GM13977 (cell line): ENCODE measurements around the gene KLF18.

Experiments
- DNase-seq: peaks from one replicate; pipeline ENCODE4 v3.0.0; 2012; ENCODE audit warnings: low spot score
- CTCF ChIP-seq: IDR thresholded peaks from 2 replicates; pipeline ENCODE4 v1.5.1; 2012; ENCODE audit warnings: mild to moderate bottlenecking, control low read depth; ENCODE audit not compliant: insufficient read depth; ENCODE audit errors: extremely low read depth, missing control alignments
- in situ Hi-C: fragments of 300-500 bp; cut with MboI; formaldehyde crosslinking; loops from one replicate; pipeline ENCODE4 v1.12.0; 2022; ENCODE audit warnings: low sequenced_read_pairs, low pct_unique_long_range_greater_than_20kb, mixed read lengths, inconsistent platforms; ENCODE audit not compliant: unreplicated experiment

The KLF18 gene

GRCh38 chr1:44157903-44158302 is 16.5 kb upstream of the KLF18 start:
- TF ChIP-seq CTCF, result no peak
- DNase-seq, result no peak
- in situ Hi-C loops, result no loop called here

- TF ChIP-seq CTCF, result no peak
- in situ Hi-C loops, result no loop called here
- no peak for DNase-seq
Observed at GRCh38 chr1:44154049-44154448, 12.6 kb upstream of the KLF18 start.

- no peak for DNase-seq
- no peak for TF ChIP-seq CTCF
- in situ Hi-C loops, result no loop called here
Observed at GRCh38 chr1:44152692-44153091, 11.3 kb upstream of the KLF18 start.

- in situ Hi-C loops, result no loop called here
- TF ChIP-seq CTCF, result no peak
- no peak for DNase-seq
Observed at GRCh38 chr1:44151808-44152207, 10.4 kb upstream of the KLF18 start.

- TF ChIP-seq CTCF, result no peak
- in situ Hi-C loops, result no loop called here
- DNase-seq, result peak; percentile 45
Observed at GRCh38 chr1:44151332-44151731, 9.9 kb upstream of the KLF18 start.

- in situ Hi-C loops, result no loop called here
- DNase-seq, result no peak
- no peak for TF ChIP-seq CTCF
Observed at GRCh38 chr1:44147582-44147981, 6.2 kb upstream of the KLF18 start.
